DND-41 (cell line): ENCODE measurements around the gene ARRDC3.
A peak's percentile ranks its signal among the peaks of the same experiment; 100 is the strongest.

Source experiments
- ATAC-seq: fragments of 200-7000 bp; cut with Tn5 transposase; 3 replicates; pipeline ENCODE4 v1.9.1; 2021; ENCODE audit warnings: low read depth; ENCODE audit not compliant: insufficient read depth
- DNase-seq: peaks from one replicate; pipeline ENCODE4 v3.0.0-alpha.2; 2020
- H2AFZ ChIP-seq: 2 replicates; pipeline ENCODE4 v1.6.0; 2012; ENCODE audit warnings: low read depth, low read length
- H3K27ac ChIP-seq: 2 replicates; pipeline ENCODE4 v1.5.1; 2012; ENCODE audit warnings: low read length, inconsistent platforms
- H3K27me3 ChIP-seq: fragments of 200-600 bp; sonication (generic); 2 replicates; pipeline ENCODE4 v1.6.0; 2012; ENCODE audit warnings: low read length, mild to moderate bottlenecking, inconsistent platforms; ENCODE audit not compliant: insufficient read depth, poor library complexity
- H3K36me3 ChIP-seq: 2 replicates; pipeline ENCODE4 v1.5.1; 2012; ENCODE audit warnings: low read length, inconsistent platforms; ENCODE audit not compliant: insufficient read depth
- H3K4me1 ChIP-seq: 2 replicates; pipeline ENCODE4 v1.5.1; 2012; ENCODE audit warnings: mild to moderate bottlenecking, low read length; ENCODE audit not compliant: insufficient read depth
- H3K4me2 ChIP-seq: 2 replicates; pipeline ENCODE4 v1.6.0; 2012; ENCODE audit warnings: mild to moderate bottlenecking, moderate library complexity, low read length, inconsistent platforms; ENCODE audit not compliant: insufficient read depth
- H3K4me3 ChIP-seq, 2 experiments: fragments of 200-600 bp in 1 of 2; shearing (Covaris generic) in 1 of 2; 2 replicates each; pipeline ENCODE4 v1.5.1; 2012 to 2016; ENCODE audit warnings: inconsistent platforms in 2 of 2, low read length in 2 of 2, mild to moderate bottlenecking in 2 of 2, low read depth in 1 of 2, moderate library complexity in 1 of 2
- H3K79me2 ChIP-seq: 2 replicates; pipeline ENCODE4 v1.6.0; 2012; ENCODE audit warnings: low read length, inconsistent platforms; ENCODE audit not compliant: insufficient read depth
- H3K9ac ChIP-seq: 2 replicates; pipeline ENCODE4 v1.6.0; 2012; ENCODE audit warnings: low read depth, mild to moderate bottlenecking, inconsistent platforms, low read length, moderate library complexity
- H3K9me3 ChIP-seq: 2 replicates; pipeline ENCODE4 v1.5.1; 2012; ENCODE audit warnings: low read length, moderate library complexity, mild to moderate bottlenecking, inconsistent platforms; ENCODE audit not compliant: insufficient read depth, severe bottlenecking
- H4K20me1 ChIP-seq: 2 replicates; pipeline ENCODE4 v1.6.0; 2012; ENCODE audit warnings: low read length; ENCODE audit not compliant: insufficient read depth
- EZH2 ChIP-seq: IDR thresholded peaks from 3 replicates; pipeline ENCODE4 v1.6.1; 2012; ENCODE audit warnings: borderline replicate concordance, low read depth, mild to moderate bottlenecking, moderate library complexity, low read length, inconsistent platforms; ENCODE audit not compliant: severe bottlenecking
- TF ChIP-seq, protein P1 (sequence below): IDR thresholded peaks from 2 replicates; pipeline ENCODE4 v1.5.1; 2012; ENCODE audit warnings: borderline replicate concordance, low read length, moderate library complexity, mild to moderate bottlenecking; ENCODE audit not compliant: poor library complexity, severe bottlenecking; ENCODE audit errors: extremely low read depth

ARRDC3 gene

GRCh38 chr5:91383027-91383955 is at the start of gene ARRDC3:
TSS of gene ARRDC3 (minus strand) at chr5:91383317. CDS start at chr5:91383092, 225 bp downstream.
- Histone ChIP-seq H3K4me1 (peaks cover 18% of the 10 kb centered on the region), H3K27ac (peak within 1 kb of the TSS; percentile 97), H3K27me3 (no peaks in the 10 kb centered on the region), H3K36me3 (no peaks in the 10 kb centered on the region; the same call in none of the 2 replicates), H3K4me3 (peak within 1 kb of the TSS; percentile 63 to 86), H2AFZ (peak within 1 kb of the TSS; percentile 61), H3K4me2 (peak within 1 kb of the TSS; percentile 81), H4K20me1 (no peaks in the 10 kb centered on the region), H3K79me2 (peaks cover 45% of the 10 kb centered on the region), H3K9me3 (no peaks in the 10 kb centered on the region), H3K9ac (peak within 1 kb of the TSS; percentile 100)
- TF ChIP-seq, protein P1, sequence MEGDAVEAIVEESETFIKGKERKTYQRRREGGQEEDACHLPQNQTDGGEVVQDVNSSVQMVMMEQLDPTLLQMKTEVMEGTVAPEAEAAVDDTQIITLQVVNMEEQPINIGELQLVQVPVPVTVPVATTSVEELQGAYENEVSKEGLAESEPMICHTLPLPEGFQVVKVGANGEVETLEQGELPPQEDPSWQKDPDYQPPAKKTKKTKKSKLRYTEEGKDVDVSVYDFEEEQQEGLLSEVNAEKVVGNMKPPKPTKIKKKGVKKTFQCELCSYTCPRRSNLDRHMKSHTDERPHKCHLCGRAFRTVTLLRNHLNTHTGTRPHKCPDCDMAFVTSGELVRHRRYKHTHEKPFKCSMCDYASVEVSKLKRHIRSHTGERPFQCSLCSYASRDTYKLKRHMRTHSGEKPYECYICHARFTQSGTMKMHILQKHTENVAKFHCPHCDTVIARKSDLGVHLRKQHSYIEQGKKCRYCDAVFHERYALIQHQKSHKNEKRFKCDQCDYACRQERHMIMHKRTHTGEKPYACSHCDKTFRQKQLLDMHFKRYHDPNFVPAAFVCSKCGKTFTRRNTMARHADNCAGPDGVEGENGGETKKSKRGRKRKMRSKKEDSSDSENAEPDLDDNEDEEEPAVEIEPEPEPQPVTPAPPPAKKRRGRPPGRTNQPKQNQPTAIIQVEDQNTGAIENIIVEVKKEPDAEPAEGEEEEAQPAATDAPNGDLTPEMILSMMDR = no peak
- TF ChIP-seq EZH2 = no peak
- DNase-seq (peak; percentile 96), ATAC-seq (peak; percentile 65)

DNA sequence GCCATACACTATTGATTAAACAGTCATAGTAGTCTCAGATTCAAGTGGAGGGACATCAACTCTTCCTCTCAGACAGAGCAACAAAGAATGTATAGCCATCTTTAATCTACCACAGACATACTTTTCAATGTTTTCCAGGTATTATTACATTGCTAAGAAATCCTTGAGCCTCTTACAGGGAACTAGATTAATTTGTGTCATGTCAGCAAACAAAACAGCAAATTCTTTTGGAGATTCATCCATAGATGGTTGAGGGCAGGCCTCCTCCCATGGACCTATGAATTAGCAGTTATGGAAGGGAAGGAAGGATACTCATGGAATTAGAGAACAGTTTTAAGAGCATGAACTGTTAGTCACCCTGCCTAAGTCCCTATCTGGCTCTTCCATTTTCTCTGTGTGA is 47.8 kb upstream of the ARRDC3 start:
- Histone ChIP-seq H3K9me3 (no peaks in the 10 kb centered on the region), H3K9ac (no peak overlapping the region), H3K27ac (no peak overlapping the region), H3K36me3 (no peaks in the 10 kb centered on the region), H3K27me3 (no peaks in the 10 kb centered on the region), H3K4me2 (no peak overlapping the region), H2AFZ (no peak overlapping the region), H3K79me2 (no peaks in the 10 kb centered on the region), H4K20me1 (no peaks in the 10 kb centered on the region), H3K4me1 (no peaks in the 10 kb centered on the region), H3K4me3 (no peak overlapping the region)
- no peak for DNase-seq
- no peak for TF ChIP-seq EZH2
- TF ChIP-seq, protein P1 = no peak
- no peak for ATAC-seq

- H3K9ac ChIP-seq = no peak overlapping the region
Measured at GRCh38 chr5:91424638-91425436, 41.7 kb upstream of the ARRDC3 start.

More at GRCh38 chr5:91424638-91425436, 41.7 kb upstream of the ARRDC3 start:
- Histone ChIP-seq H3K9me3 (no peaks in the 10 kb centered on the region), H3K27ac (no peak overlapping the region), H2AFZ (no peak overlapping the region), H4K20me1 (no peaks in the 10 kb centered on the region), H3K4me3 (no peak overlapping the region), H3K4me2 (no peak overlapping the region), H3K4me1 (no peaks in the 10 kb centered on the region), H3K79me2 (no peaks in the 10 kb centered on the region), H3K27me3 (peaks cover 2% of the 10 kb centered on the region), H3K36me3 (no peaks in the 10 kb centered on the region)
- no peak for DNase-seq
- ATAC-seq = no peak
- TF ChIP-seq, protein P1 = no peak
- TF ChIP-seq EZH2 = no peak
